Rectal smooth muscle tissue (tissue), 1 donor: ENCODE data around the gene SOAT1.
"Not testable (repeated sequence)": the region's sequence is repeated elsewhere in the genome, so short reads cannot be mapped to it uniquely, and the experiment has no call there.

Experiments used
- H3K27ac ChIP-seq: one replicate; pipeline ENCODE4 v1.7.0; 2013; ENCODE audit warnings: low read depth, low read length, inconsistent platforms
- H3K27me3 ChIP-seq: one replicate; pipeline ENCODE4 v1.7.0; 2013; ENCODE audit warnings: low read length; ENCODE audit not compliant: control insufficient read depth, insufficient read depth
- H3K36me3 ChIP-seq: one replicate; pipeline ENCODE4 v1.7.0; 2013; ENCODE audit warnings: low read length; ENCODE audit not compliant: control insufficient read depth, insufficient read depth
- H3K4me1 ChIP-seq: one replicate; pipeline ENCODE4 v1.7.0; 2013; ENCODE audit warnings: low read length; ENCODE audit not compliant: control insufficient read depth, insufficient read depth
- H3K4me3 ChIP-seq: one replicate; pipeline ENCODE4 v1.7.0; 2013; ENCODE audit warnings: low read length
- H3K9ac ChIP-seq: one replicate; pipeline ENCODE4 v1.7.0; 2013; ENCODE audit warnings: low read length

SOAT1 gene

DNA sequence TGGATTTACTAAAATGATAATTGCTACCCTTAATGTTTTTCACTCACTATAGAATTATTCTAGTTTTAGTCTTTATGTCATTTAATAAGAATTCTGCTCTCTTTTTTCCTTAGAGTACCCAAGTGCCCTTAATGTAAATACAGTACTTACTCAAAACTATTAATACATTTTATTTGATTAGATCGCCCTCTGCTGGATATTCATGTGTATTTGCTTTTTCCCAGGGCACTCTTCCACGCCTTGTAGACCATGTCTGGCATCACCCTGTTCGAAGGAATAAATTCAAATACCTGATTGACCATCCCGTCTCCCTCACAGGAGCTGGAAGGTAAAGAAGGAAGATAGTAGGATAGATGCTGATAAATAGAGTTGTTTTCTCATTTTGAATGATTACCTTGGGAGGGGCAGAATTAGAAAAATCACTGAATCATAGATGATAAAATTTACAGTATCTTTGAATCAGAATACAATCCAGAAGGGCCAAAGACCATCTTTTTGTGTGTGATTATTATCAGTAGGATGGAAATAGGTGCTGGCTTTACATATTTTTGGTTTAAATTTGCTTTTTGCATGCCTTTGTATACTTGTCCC, 76.2 kb downstream of the SOAT1 start:
- Histone ChIP-seq H3K9ac (no peak overlapping the region), H3K27ac (no peak overlapping the region), H3K36me3 (no peaks in the 10 kb centered on the region), H3K27me3 (no peaks in the 10 kb centered on the region), H3K4me1 (peaks cover 5% of the 10 kb centered on the region), H3K4me3 (no peak overlapping the region)

DNA sequence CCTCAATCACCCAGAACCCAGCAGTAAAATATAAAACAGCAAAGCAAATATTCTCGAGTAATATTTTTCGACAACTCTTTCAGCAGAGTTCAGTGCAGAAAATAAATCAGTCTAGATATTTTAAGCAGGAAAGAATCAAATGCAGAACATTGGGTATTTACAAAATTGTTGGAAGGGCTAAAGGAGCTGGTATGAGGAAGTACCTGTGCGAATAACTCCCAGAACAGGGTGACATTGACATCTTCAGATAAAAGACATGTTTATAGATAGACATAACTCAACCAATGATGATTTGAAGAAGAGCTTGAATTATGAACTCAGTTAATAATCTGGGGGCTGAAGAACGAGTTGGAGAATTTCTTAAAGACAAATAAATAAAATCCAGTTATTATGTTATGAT, 78.6 kb downstream of the SOAT1 start:
- no peak overlapping the region for H3K27ac ChIP-seq
- H3K9ac ChIP-seq: no peak overlapping the region
- H3K4me3 ChIP-seq: no peak overlapping the region
- no peaks in the 10 kb centered on the region for H3K27me3 ChIP-seq
- no peaks in the 10 kb centered on the region for H3K36me3 ChIP-seq
- H3K4me1 ChIP-seq: no peaks in the 10 kb centered on the region

DNA sequence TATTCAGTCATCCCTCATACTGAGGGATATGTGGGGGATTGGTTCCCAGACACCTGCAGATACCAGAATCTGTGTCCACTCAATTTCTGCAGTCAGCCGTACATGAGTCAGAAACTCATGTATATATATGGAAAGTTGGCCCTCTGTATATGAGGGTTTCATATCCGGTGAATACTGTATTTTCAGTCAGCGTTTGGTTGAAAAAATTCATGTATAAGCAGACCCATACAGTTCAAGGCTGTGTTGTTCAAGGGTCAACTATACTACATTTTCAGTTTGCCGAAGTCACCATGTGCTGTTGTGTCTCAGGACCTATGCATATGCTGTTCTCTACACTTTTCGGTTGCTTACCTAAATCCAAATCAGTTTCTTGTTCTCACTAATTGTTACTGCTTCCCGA, 82.6 kb downstream of the SOAT1 start:
- Histone ChIP-seq H3K4me1 (no peaks in the 10 kb centered on the region), H3K27me3 (no peaks in the 10 kb centered on the region), H3K36me3 (no peaks in the 10 kb centered on the region), H3K9ac (no peak overlapping the region), H3K27ac (no peak overlapping the region), H3K4me3 (no peak overlapping the region)

DNA sequence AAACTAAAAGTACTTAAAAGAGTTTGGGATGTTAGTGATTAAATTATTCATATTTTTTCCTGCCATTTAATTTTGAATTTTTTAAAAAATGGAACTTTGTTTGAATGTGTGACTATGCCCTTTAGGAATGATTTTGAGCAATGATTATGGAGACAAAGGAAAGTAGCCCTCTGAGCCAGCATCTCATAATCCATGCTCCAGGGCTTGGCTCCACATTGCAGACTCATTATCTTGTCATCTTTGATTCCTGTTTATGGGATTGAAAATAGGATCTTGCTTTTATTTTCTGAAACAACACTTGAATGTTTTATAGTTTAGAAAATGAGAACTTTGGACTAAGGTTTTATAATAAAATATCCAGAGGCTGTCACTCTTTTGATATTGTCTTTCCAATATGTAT, 86.7 kb downstream of the SOAT1 start:
- Histone ChIP-seq H3K4me3 (no peak overlapping the region), H3K4me1 (no peaks in the 10 kb centered on the region), H3K36me3 (no peaks in the 10 kb centered on the region), H3K27ac (no peak overlapping the region), H3K27me3 (no peaks in the 10 kb centered on the region), H3K9ac (no peak overlapping the region)

DNA sequence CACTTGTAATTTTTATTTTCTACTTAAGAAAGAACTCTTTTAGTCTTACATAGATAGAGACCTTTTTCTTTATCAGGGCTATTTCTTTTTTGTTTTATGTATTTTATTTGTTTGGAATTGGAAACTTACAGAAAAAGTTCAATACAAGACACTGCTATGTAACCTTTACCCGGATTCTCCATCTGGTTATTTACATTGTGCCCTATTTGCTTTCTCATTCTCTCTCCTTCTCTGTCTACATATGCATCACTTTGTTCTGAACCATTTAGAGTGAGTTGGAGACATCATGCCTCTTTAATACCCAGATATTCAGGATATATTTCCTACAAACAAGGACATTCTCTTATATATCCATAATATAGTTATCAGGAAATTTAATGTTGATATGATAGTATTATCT, 90.4 kb downstream of the SOAT1 start:
- no peak overlapping the region for H3K27ac ChIP-seq
- H3K9ac ChIP-seq: no peak overlapping the region
- H3K4me1 ChIP-seq: no peaks in the 10 kb centered on the region
- no peak overlapping the region for H3K4me3 ChIP-seq
- no peaks in the 10 kb centered on the region for H3K36me3 ChIP-seq
- H3K27me3 ChIP-seq: no peaks in the 10 kb centered on the region

DNA sequence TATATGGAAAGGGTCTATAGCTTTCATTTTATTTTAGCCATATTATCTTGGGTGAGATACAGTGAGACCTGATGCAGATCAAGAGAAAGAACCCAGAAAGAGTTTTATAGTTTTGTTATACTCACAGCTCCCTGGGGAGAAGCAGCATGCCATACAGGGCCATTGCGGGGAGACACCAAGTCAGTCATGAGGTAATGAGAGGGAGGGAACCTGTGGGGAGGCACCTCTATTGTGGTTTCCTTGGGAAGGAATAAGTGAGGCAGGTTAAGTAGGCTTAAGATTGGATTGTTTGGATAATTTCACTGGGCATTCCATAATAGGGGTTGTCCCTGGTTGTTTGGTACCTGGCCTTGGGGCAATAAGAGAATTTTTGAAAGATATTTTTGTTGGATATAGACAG, 91.9 kb downstream of the SOAT1 start:
- H3K4me1 ChIP-seq: no peaks in the 10 kb centered on the region
- no peak overlapping the region for H3K27ac ChIP-seq
- H3K9ac ChIP-seq: no peak overlapping the region
- no peak overlapping the region for H3K4me3 ChIP-seq
- no peaks in the 10 kb centered on the region for H3K36me3 ChIP-seq
- no peaks in the 10 kb centered on the region for H3K27me3 ChIP-seq

DNA sequence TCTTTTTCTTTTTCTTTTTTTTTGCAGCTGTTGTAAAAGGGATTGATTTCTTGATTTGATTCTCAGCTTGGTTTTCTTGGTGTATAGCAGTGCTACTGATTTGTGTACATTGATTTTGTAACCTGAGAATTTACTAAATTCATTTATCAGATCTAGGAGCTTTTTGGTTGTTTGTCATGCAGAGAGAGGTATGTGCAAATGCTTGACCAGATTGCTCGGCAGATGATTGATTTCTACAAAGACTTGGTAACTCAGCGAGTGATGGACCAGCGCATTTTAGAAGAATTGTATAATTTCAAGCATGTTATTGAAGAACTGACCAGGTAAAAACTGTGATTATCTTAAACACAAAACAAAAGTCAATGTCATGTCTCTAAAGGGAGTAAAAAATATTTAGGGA, 100.1 kb downstream of the SOAT1 start:
- H3K9ac ChIP-seq: no peak overlapping the region

DNA sequence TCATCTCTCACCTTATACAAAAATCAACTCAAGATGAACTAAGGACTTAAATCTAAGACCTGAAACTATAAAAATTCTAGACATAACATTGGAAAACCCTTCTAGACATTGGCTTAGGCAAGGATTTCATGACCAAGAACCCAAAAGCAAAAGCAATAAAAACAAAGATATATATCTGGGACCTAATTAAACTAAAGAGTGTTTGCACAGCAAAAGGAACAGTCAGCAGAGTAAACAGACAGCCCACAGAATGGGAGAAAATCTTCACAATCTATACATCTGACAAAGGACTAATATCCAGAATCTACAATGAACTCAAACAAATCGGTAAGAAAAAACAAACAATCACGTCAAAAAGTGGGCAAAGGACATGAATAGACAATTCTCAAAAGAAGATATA, 105.8 kb downstream of the SOAT1 start:
- H3K9ac ChIP-seq, H3K27me3 ChIP-seq, H3K27ac ChIP-seq, H3K4me1 ChIP-seq, H3K36me3 ChIP-seq, H3K4me3 ChIP-seq: not testable (repeated sequence)

More for the DNA sequence above, 100.1 kb downstream of the SOAT1 start:
- Histone ChIP-seq H3K27ac (no peak overlapping the region), H3K4me3 (no peak overlapping the region), H3K36me3 (no peaks in the 10 kb centered on the region), H3K27me3 (no peaks in the 10 kb centered on the region), H3K4me1 (no peaks in the 10 kb centered on the region)
